SU-DHL-6 (cell line): ENCODE measurements around the gene ACO2.

Experiments
- H2AFZ ChIP-seq: fragments of 200-600 bp; sonication (generic); 2 replicates; pipeline ENCODE4 v1.6.1; 2014; ENCODE audit warnings: low read depth, mild to moderate bottlenecking, moderate library complexity, mixed read lengths, antibody characterized with exemption, low read length; ENCODE audit not compliant: severe bottlenecking
- H3F3A ChIP-seq: fragments of 200-600 bp; shearing (Covaris generic); 2 replicates; pipeline ENCODE4 v1.6.0; 2016; ENCODE audit warnings: antibody characterized with exemption, mild to moderate bottlenecking; ENCODE audit not compliant: insufficient read depth
- H3K27ac ChIP-seq: fragments of 200-600 bp; sonication (generic); 2 replicates; pipeline ENCODE4 v1.5.1; 2016; ENCODE audit warnings: low read depth, mild to moderate bottlenecking, low read length, moderate library complexity, mixed read lengths
- H3K27me3 ChIP-seq: fragments of 200-600 bp; sonication (generic), shearing (Covaris generic); 2 replicates; pipeline ENCODE4 v1.6.0; 2014; ENCODE audit warnings: mild to moderate bottlenecking, low read length
- H3K36me3 ChIP-seq: fragments of 200-600 bp; sonication (generic); 2 replicates; pipeline ENCODE4 v1.6.1; 2014; ENCODE audit warnings: mild to moderate bottlenecking, low read length, mixed read lengths
- H3K4me2 ChIP-seq: fragments of 300-600, 200-600 bp; shearing (Covaris generic), sonication (generic); 2 replicates; pipeline ENCODE4 v1.6.0; 2014; ENCODE audit warnings: low read length, low read depth, mild to moderate bottlenecking; ENCODE audit not compliant: poor library complexity, severe bottlenecking
- H3K4me3 ChIP-seq: fragments of 200-600 bp; sonication (generic); 2 replicates; pipeline ENCODE4 v1.5.1; 2014; ENCODE audit warnings: antibody characterized with exemption, low read length, mild to moderate bottlenecking, mixed read lengths; ENCODE audit not compliant: insufficient read depth, poor library complexity, severe bottlenecking
- H3K79me2 ChIP-seq: fragments of 200-600 bp; sonication (generic); 2 replicates; pipeline ENCODE4 v1.6.1; 2014; ENCODE audit warnings: mild to moderate bottlenecking, low read length, moderate library complexity; ENCODE audit not compliant: insufficient read depth
- H3K9ac ChIP-seq: fragments of 200-600 bp; sonication (generic); 2 replicates; pipeline ENCODE4 v1.7.0; 2014; ENCODE audit warnings: mild to moderate bottlenecking, low read length
- H3K9me2 ChIP-seq: fragments of 200-600 bp; sonication (generic); replicated peaks from 2 replicates; pipeline ENCODE4 v1.6.1; 2014; ENCODE audit warnings: low read length; ENCODE audit not compliant: insufficient read depth
- H3K9me3 ChIP-seq: fragments of 200-600 bp; sonication (generic); 2 replicates; pipeline ENCODE4 v1.6.1; 2014; ENCODE audit warnings: low read length, mixed read lengths; ENCODE audit not compliant: insufficient read depth
- H4K20me1 ChIP-seq: fragments of 200-600 bp; sonication (generic); 2 replicates; pipeline ENCODE4 v1.6.1; 2014; ENCODE audit warnings: low read depth, mild to moderate bottlenecking, antibody characterized with exemption, low read length, moderate library complexity, mixed read lengths
- CTCF ChIP-seq: fragments of 200-600 bp; sonication (generic); IDR thresholded peaks from one replicate; pipeline ENCODE4 v1.5.1; 2017; ENCODE audit warnings: antibody characterized with exemption, mild to moderate bottlenecking, low read length, moderate library complexity; ENCODE audit not compliant: insufficient read depth, poor library complexity, severe bottlenecking
- EZH2phosphoT487 ChIP-seq: fragments of 200-600 bp; sonication (generic), shearing (Covaris generic); conservative IDR thresholded peaks from 2 replicates; pipeline ENCODE4 v1.6.1; 2018; ENCODE audit warnings: mild to moderate bottlenecking, antibody characterized with exemption, low read length, moderate library complexity, mixed read lengths

Gene ACO2

GRCh38 chr22:41531715-41532477 lies 63.0 kb downstream of the ACO2 start:
- Histone ChIP-seq H3K79me2 (peaks cover 11% of the 10 kb centered on the region; the same call in 1 of the 2 replicates), H2AFZ (no peak overlapping the region), H3F3A (0 out of 2 replicates have a peak, but pooled peaks cover 5% of the 10 kb centered on the region), H3K9me2 (no peaks in the 10 kb centered on the region), H3K27ac (no peak overlapping the region), H3K36me3 (no peaks in the 10 kb centered on the region), H3K4me2 (no peak overlapping the region), H3K4me3 (no peak overlapping the region), H3K9ac (no peak overlapping the region), H3K27me3 (no peaks in the 10 kb centered on the region), H3K9me3 (no peaks in the 10 kb centered on the region), H4K20me1 (no peaks in the 10 kb centered on the region)
- no peak for TF ChIP-seq EZH2phosphoT487
- TF ChIP-seq CTCF: no peak

- TF ChIP-seq CTCF (peak; percentile 85), EZH2phosphoT487 (no peak)
- Histone ChIP-seq H3K36me3 (no peaks in the 10 kb centered on the region), H3K27me3 (no peaks in the 10 kb centered on the region), H3K9me2 (no peaks in the 10 kb centered on the region), H3K27ac (no peak overlapping the region), H3K9me3 (no peaks in the 10 kb centered on the region), H3K4me2 (no peak overlapping the region), H2AFZ (no peak overlapping the region), H3F3A (0 out of 2 replicates have a peak, but pooled peaks cover 5% of the 10 kb centered on the region), H3K4me3 (no peak overlapping the region), H3K79me2 (peaks cover 18% of the 10 kb centered on the region; the same call in 1 of the 2 replicates), H3K9ac (no peak overlapping the region), H4K20me1 (no peaks in the 10 kb centered on the region)
These were observed 64.2 kb downstream of the ACO2 start for GRCh38 chr22:41532908-41533825.

- Histone ChIP-seq H4K20me1 (no peaks in the 10 kb centered on the region), H3F3A (no peaks in the 10 kb centered on the region), H3K27ac (no peak overlapping the region), H3K27me3 (no peaks in the 10 kb centered on the region), H3K9me3 (no peaks in the 10 kb centered on the region), H3K9ac (no peak overlapping the region), H3K9me2 (no peaks in the 10 kb centered on the region), H3K36me3 (0 out of 2 replicates have a peak, but pooled peaks cover 4% of the 10 kb centered on the region), H3K4me3 (no peak overlapping the region), H3K79me2 (peaks cover 19% of the 10 kb centered on the region; the same call in 1 of the 2 replicates), H3K4me2 (no peak overlapping the region), H2AFZ (no peak overlapping the region)
- no peak for TF ChIP-seq CTCF
- no peak for TF ChIP-seq EZH2phosphoT487
These were observed 65.3 kb downstream of the ACO2 start for GRCh38 chr22:41534219-41534618.
